Smooth muscle cell (in vitro differentiated cells): Measurements from ENCODE around the gene ATP12A. TPM values are rescaled to one million over a fixed set of nuclear protein-coding genes. Genes with fewer than 3 reads are reported as not detected.

ENCODE experiments used
- DNase-seq: peaks from one replicate; lab custom pipeline; 2025; ENCODE audit not compliant: unreplicated experiment; lab: John Stamatoyannopoulos, UW
- H2AFZ ChIP-seq: fragments of 200-600 bp; sonication (generic); 2 replicates; pipeline ENCODE4 v1.6.0; 2016; ENCODE audit warnings: antibody characterized with exemption, low read depth, mild to moderate bottlenecking
- H3F3A ChIP-seq: fragments of 200-600 bp; sonication (generic); 2 replicates; pipeline ENCODE4 v1.6.0; 2017; ENCODE audit warnings: antibody characterized with exemption, low read depth
- H3K27ac ChIP-seq: fragments of 200-600 bp; sonication (generic); 2 replicates; pipeline ENCODE4 v1.5.1; 2016; ENCODE audit warnings: low read depth, mild to moderate bottlenecking
- H3K27me3 ChIP-seq: fragments of 200-600 bp; sonication (generic); 2 replicates; pipeline ENCODE4 v1.6.1; 2016; ENCODE audit warnings: low read depth, mild to moderate bottlenecking
- H3K36me3 ChIP-seq: fragments of 200-600 bp; sonication (generic); 2 replicates; pipeline ENCODE4 v1.5.1; 2016; ENCODE audit warnings: low read depth
- H3K4me1 ChIP-seq: fragments of 200-600 bp; sonication (generic); 2 replicates; pipeline ENCODE4 v1.5.1; 2016; ENCODE audit warnings: low read depth
- H3K4me2 ChIP-seq: fragments of 200-600 bp; sonication (generic); 2 replicates; pipeline ENCODE4 v1.6.0; 2016; ENCODE audit warnings: mild to moderate bottlenecking
- H3K4me3 ChIP-seq: fragments of 200-600 bp; sonication (generic); 2 replicates; pipeline ENCODE4 v1.5.1; 2016; ENCODE audit warnings: mild to moderate bottlenecking
- H3K79me2 ChIP-seq: fragments of 200-600 bp; sonication (generic); 2 replicates; pipeline ENCODE4 v1.6.0; 2016; ENCODE audit warnings: low read depth, mild to moderate bottlenecking
- H3K9ac ChIP-seq: fragments of 200-600 bp; sonication (generic); 2 replicates; pipeline ENCODE4 v1.6.0; 2016; ENCODE audit warnings: low read depth
- H3K9me3 ChIP-seq: fragments of 200-600 bp; sonication (generic); replicated peaks from 2 replicates; pipeline ENCODE4 v1.5.1; 2016; ENCODE audit warnings: low read depth
- H4K20me1 ChIP-seq: fragments of 200-600 bp; sonication (generic); 2 replicates; pipeline ENCODE4 v1.6.0; 2016; ENCODE audit warnings: low read depth
- WGBS: methylation state at CpG from one replicate; pipeline ENCODE4 v1.1.7; 2016; ENCODE audit warnings: low lambda C conversion rate; 5-methylcytosine and 5-hydroxymethylcytosine counted together
- polyA plus RNA-seq: library from polyadenylated mRNA; unstranded; fragments of >200 nt; fragmentation: Nextera tagmentation; extraction: Ambion mirVana; gene quantifications from 2 replicates; pipeline ENCODE4 v1.2.1, GENCODE V29; 2016
- total RNA-seq: library from RNA; depleted of rRNA; stranded (reverse); fragments of >200 nt; gene quantifications from 2 replicates; pipeline ENCODE4 v1.2.3, GENCODE V29; 2014
- TF ChIP-seq, protein P1 (sequence below): fragments of 200-600 bp; sonication (generic); IDR thresholded peaks from 2 replicates; pipeline ENCODE4 v1.5.1; 2017; ENCODE audit warnings: borderline replicate concordance, mild to moderate bottlenecking, antibody characterized with exemption; ENCODE audit not compliant: insufficient read depth, poor library complexity, severe bottlenecking

ATP12A gene
- total and polyA plus RNA-seq, 2 experiments from 2014 or later = 0.63 to 0.67 TPM

DNA sequence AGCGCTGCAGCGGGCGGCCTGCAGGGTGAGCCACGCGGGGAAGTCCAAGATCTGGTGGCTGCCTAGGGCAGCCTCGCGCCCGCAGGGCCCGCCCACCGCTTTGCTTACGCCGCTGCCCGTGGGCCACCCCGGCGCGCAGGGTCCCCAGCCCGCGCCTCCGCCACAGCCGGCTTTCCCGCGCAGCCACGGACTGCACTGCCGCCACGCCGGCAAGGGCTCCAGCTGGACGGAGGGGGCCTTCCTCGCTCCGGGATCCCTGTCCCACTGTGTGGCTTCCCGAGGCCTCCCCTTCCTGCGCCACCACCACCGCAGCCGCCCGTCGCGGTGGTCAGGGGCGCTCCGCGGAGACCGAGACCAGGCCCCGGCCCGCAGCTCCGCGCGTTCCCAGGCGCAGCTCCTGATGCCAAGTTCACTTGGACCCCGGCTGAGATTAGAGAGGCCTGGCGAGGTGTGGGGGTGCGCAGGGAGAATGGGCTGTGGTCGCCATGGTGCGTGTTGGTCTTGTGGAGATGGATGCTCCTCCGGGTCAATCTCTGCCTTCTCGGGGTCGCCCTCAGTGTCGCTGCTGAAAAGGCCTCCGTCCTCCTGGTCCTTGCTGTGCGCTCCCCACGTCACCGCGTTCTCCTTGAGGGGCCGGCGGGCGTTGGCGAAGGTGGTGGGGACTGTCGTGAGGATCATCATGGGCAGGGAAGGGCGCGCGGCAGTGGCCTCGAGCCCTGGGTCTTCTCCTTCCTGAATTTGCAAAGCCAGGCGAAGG is 65.8 kb downstream of the ATP12A start:
- no peaks in the 10 kb centered on the region for H3K36me3 ChIP-seq
- TF ChIP-seq, protein P1, sequence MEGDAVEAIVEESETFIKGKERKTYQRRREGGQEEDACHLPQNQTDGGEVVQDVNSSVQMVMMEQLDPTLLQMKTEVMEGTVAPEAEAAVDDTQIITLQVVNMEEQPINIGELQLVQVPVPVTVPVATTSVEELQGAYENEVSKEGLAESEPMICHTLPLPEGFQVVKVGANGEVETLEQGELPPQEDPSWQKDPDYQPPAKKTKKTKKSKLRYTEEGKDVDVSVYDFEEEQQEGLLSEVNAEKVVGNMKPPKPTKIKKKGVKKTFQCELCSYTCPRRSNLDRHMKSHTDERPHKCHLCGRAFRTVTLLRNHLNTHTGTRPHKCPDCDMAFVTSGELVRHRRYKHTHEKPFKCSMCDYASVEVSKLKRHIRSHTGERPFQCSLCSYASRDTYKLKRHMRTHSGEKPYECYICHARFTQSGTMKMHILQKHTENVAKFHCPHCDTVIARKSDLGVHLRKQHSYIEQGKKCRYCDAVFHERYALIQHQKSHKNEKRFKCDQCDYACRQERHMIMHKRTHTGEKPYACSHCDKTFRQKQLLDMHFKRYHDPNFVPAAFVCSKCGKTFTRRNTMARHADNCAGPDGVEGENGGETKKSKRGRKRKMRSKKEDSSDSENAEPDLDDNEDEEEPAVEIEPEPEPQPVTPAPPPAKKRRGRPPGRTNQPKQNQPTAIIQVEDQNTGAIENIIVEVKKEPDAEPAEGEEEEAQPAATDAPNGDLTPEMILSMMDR = no peak
- peaks cover 13% of the 10 kb centered on the region for H3K4me1 ChIP-seq
- H3K27ac ChIP-seq = no peak overlapping the region
- 7% methylated on average over 51 of the region's 70 CpGs for WGBS
- no peak for DNase-seq
- peak overlapping the region; percentile 51 for H3K4me3 ChIP-seq
- H3F3A ChIP-seq = no peaks in the 10 kb centered on the region
- no peaks in the 10 kb centered on the region for H3K9me3 ChIP-seq
- H3K9ac ChIP-seq = no peak overlapping the region
- H3K27me3 ChIP-seq = peaks cover 82% of the 10 kb centered on the region
- H4K20me1 ChIP-seq = no peaks in the 10 kb centered on the region
- H3K79me2 ChIP-seq = no peaks in the 10 kb centered on the region
- peak overlapping the region; percentile 37 for H2AFZ ChIP-seq
- H3K4me2 ChIP-seq = peak overlapping the region; percentile 92

DNA sequence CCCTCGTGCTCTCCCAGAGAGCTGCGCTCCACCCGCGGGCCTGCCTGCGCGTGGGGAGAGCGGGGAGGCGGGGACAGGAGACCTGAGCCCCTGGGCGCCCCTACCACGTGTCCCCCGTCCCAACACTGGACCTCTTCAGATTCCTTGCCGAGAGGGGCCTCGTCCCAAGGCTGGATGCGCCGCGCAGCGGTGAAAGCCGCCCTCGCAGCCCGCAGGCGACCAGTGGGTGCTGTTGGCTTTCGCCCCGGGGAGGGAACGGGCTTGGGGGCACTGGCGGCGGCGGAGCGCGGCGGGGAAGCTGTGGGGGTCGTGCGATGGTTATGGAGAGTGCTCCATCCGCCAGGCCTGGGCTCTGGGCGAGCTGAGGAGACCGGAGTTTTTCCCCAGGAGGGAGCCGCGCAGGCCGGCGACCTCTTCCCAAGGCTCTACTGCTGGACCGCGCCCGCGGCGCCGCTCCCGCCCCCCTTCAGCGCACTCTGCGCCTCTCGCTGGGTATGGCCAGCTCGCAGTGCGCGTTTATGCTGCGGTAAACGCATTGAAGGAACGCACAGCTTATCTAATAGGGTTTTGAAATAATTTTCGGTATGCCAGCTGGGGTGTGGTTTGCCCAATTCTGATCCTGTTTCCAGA is 66.5 kb downstream of the ATP12A start:
- TF ChIP-seq, protein P1 = no peak
- DNase-seq = no peak
- peaks cover 87% of the 10 kb centered on the region for H3K27me3 ChIP-seq
- H4K20me1 ChIP-seq = no peaks in the 10 kb centered on the region
- no peaks in the 10 kb centered on the region for H3F3A ChIP-seq
- no peaks in the 10 kb centered on the region for H3K36me3 ChIP-seq
- H3K4me2 ChIP-seq = peak overlapping the region; percentile 92
- H3K27ac ChIP-seq = no peak overlapping the region
- H3K9ac ChIP-seq = no peak overlapping the region
- no peaks in the 10 kb centered on the region for H3K9me3 ChIP-seq
- H3K79me2 ChIP-seq = no peaks in the 10 kb centered on the region
- under 1% methylated on average over 27 of the region's 56 CpGs for WGBS
- H2AFZ ChIP-seq = peak overlapping the region; percentile 37
- H3K4me1 ChIP-seq = peaks cover 13% of the 10 kb centered on the region
- peak overlapping the region; percentile 51 for H3K4me3 ChIP-seq

DNA sequence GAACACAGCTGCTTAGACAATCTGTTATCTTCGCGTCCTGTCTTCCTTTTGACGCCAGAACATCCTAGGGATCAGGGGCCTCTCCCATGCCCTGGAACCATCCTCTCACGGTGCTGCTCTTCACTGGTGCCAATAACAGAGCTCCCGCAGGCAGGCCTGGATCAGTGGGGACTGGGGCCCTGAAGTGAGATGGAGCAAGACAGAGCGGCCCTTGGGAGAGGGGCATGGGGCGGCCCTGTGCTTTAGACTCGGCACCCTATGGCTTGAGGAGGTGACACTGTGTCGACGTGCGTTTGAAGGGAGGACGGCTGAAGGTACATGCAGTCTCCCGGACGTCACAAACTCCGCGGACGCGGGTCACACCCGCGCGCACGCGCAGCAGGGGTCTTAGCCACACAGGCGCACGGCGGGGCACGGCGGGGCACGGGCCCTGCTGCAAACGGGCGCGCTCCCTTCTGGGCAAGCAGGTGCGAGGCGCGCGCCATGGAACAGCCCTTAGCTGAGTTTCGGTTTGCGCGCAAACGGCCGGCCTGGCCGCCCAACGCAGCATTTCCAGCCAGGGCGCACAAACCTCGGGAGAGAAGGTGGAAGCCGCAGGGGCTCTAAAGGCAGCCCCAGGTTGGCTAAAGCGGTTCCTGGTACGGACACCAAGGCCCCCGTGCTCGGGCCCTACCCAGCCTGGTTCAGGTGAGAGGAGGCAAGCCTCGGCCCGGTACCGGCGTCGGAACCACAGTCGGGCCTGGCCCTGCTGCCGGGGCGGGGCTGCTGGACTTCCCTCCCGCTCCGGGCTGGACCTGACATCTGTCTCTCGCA is 67.2 kb downstream of the ATP12A start:
- Histone ChIP-seq H3K4me2 (peak overlapping the region; percentile 92), H3K9me3 (no peaks in the 10 kb centered on the region), H3K79me2 (no peaks in the 10 kb centered on the region), H2AFZ (peak overlapping the region; percentile 37), H3K4me3 (peak overlapping the region; percentile 51), H3K36me3 (no peaks in the 10 kb centered on the region), H4K20me1 (no peaks in the 10 kb centered on the region), H3F3A (no peaks in the 10 kb centered on the region), H3K27ac (no peak overlapping the region), H3K4me1 (peaks cover 13% of the 10 kb centered on the region), H3K27me3 (peaks cover 87% of the 10 kb centered on the region), H3K9ac (no peak overlapping the region)
- no peak for DNase-seq
- TF ChIP-seq, protein P1 = no peak
- WGBS = 4% methylated on average over 55 of the region's 61 CpGs
